HUDEP-2 (cell line): ENCODE data around the gene FCHO2.
A peak's percentile ranks its signal among the peaks of the same experiment; 100 is the strongest.

Source experiments
- DNase-seq, 76 experiments: peaks; one replicate each; lab custom pipeline; 2025; ENCODE audit not compliant: unreplicated experiment in 76 of 76; lab: John Stamatoyannopoulos, UW

The FCHO2 gene

DNA sequence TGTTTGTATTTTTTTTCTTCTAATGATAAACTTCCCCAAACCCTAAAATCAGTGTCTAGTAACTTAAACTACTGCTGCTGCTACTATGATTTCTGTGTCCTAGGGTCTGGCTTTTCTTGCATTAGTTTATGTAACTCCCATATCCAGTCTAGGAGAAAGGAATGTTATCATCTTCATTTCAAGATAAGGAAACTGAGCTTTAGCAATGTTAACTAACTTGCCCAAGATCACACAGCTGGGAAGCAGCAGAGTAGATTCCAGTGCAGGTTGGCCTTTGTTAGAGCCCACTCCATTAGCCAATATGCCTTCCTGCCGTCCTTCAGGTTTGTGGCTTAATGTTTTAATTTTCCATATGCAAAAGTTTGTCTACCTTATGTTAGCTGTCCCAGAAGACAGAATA is 175.0 kb downstream of the FCHO2 start:
- DNase-seq: no peak

DNA sequence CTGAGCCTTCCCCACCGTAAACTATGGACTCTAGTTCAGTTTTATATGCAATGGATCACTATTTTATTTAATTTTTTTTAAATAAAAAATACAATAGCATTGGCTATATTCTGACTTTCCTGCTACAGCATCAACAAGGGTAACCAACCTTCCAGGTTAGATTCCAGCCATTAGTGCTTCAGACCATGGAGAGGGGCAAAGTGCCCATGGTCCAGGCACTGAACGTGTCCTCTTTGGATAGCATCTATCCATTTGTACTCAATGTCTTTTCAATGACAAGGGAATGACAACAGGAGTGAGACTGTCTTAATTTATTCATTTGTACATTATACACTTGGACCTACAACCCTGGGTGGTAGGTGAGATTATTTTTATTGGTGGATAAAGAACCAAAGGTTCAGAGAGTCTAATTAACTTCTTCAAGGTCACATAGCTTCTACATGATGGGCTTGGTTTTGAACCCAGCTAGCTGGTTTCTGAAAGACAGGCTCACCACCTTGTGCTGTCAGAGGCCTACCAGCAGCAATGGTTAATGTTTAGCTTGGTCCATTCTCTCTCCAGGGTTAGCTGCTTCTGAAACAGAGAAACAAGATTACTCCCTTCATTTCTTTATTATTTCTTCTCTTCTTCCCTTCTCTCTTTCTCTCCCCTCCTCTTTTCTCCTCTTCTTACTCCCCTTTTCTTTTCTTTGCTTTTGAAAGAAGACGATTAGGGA is 176.0 kb downstream of the FCHO2 start:
- DNase-seq: no peak

DNA sequence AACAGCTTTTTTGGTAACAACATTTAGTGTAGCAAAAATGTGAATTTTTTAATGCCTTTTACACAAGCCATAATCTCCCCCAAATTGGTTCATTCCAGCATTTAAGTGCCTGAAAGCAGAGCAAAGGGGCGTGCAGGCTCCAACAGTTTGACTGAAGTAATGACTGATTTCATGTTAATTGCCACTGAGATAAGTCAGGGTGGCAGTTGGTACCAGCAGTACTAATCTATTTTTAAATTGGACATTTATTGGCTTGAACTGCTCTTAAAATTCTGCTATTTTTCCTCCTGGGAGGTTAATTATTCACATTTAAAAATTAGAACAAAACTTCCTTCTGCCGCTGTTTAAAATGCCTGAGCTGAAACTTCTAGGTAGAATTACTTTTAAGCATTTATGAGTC is 176.9 kb downstream of the FCHO2 start:
- no peak for DNase-seq

DNA sequence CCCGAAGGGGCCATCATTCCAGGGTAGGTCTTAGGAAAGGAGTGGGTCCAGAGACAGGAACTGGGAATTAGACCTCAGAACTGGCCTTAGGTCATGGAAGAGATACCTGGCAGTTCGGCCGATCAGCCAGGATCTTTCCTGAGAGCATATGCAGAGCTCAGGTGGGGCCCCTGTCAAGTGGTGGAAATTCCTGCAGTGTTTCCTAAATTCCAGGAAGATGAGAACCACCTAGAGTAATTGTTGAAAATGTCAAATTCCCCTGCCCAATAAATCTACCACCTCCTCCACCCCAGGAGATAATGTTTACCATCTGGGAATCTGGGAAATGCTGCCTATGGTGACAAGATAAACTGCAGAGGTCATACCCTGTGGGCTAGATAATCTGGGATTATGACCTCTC is 179.2 kb downstream of the FCHO2 start:
- DNase-seq: no peak

DNA sequence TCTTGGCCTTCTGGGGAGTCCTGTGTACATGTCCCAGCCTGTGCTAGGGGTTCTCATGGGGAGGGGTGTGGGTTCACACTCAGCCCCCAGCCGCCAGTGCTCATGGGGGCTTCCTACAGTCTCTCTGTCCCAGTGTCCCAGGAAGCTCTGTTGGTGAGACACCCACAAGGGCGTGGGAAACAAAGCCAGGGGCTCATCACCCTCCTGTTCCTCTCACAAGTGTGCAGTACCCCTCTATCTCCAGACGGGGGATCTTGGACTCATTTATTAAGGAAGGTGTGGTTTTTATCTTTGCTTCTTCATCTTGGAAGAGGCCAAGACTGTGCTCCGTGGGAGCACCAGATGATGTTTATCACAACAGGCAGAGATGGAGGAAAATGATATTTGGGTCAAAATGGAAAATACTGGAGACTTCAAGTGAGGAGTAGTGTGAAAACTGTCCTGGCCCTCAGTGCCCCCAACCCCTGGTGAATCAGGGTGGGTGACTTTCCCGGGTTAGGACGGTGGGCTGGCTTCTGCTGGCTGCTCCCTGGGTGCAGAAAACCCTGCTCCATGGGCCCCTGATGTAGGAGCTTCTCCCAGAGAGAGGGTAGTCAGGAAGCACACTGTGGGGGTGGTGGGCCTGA is 179.7 kb downstream of the FCHO2 start:
- peak in 7 of 76 experiments; percentile 3 to 31 (median 16) for DNase-seq

DNA sequence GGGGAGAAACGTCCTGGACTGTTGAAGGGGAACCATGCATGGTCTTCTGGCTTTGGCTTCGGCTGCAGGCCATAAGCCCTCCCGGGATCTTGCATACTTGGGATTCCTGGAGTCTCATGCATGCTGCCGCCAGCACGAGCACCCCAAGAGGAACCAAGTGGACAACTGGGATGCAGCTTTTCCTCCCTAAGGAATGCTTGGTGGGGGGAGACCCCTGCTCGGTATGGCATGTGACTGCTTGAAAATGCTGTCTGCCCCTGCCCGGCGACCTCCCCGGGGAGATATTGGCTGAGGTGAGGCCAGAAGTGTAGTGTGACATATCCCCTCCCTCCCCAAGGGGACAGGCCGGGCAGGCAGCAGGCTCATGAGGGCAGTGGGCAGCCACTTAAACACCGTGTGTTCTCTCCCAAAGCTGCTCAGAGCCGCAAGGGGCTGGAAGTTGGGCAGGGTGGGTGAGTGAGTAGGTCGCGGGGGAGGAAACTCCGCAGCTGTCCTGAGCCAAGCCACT is 180.3 kb downstream of the FCHO2 start:
- no peak for DNase-seq

DNA sequence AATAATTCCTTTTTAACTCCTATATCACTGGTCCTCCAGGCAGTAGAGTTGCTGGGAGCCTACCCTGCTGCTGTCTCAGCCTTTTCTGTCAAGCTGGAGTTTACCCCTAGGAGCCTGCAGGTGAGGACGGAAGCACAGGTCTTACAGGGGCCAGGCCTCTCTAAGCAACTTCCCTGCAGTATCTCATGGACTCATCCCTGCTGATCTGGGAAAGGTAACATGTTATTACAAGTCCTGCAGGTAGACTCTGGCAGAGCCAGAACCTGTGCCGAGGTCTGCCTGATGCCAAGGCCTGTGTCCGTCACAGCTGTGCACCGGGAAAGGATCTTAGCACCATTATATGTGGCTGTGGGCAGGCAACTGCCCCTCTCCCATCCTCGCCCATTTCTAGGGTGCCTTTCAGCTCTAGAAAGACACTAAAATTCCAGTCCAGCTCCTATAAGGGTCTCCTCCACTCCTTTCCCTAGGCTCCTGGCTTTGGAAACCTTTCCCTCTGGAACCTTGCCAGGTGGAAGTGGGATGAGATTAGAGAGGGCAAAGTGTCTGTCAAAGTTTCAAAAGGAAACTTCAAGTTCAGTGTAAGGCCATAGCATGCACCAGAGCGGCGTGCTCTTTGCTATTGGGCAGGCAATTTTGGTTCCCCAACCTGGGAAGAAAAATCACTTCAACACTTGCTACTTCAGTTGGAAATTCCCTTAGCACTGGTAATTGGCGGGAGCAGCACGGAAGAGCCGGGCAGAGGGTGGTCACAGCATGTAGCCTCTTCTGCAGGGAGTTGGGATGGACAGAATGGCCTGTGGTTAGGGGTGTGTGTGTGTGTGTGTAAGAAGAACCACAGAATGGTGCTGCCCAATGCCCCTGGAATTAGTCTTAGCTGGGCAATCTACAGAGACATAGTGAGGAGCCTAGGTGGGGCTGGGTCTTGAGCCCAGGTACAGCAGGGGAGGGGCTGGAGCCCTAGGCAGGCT is 182.0 kb downstream of the FCHO2 start:
- DNase-seq: no peak

DNA sequence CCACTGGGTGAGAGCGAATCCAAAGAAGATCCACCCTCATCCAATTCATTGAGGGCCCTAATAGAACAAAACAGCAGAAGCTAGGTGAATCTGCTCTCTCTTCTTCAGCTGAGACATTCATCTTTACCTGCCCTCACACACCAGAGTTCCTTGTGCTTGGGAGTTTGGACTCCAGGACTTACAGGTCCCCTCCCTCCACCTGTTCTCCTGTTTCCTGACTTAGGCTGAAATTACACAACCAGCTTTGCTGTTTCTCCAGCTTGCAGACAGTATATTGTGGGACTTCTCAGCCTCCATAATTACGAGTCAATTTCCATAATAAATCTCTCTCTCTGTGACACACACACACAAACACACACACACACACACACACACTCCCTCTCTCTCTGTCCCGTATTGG is 183.6 kb downstream of the FCHO2 start:
- no peak for DNase-seq
